Peyer's patch (tissue), 4 donors: ENCODE data around the gene CCNB3. TPM values are rescaled to one million over a fixed set of nuclear protein-coding genes. Genes with fewer than 3 reads are reported as not detected.

Experiments
- DNase-seq, 3 donors: peaks; one replicate each; pipeline ENCODE4 v3.0.0-alpha.2; 2017 to 2019
- H3K27ac ChIP-seq, 4 donors: fragments of 200-600 bp; sonication (generic); one replicate each; pipeline ENCODE4 v1.5.1; 2016 to 2019
- H3K27me3 ChIP-seq, 2 donors: fragments of 200-600 bp; sonication (generic); one replicate each; pipeline ENCODE4 v1.5.1; 2019
- H3K36me3 ChIP-seq, 3 donors: fragments of 200-600 bp; sonication (generic); one replicate each; pipeline ENCODE4 v1.5.1; 2016 to 2019
- H3K4me1 ChIP-seq, 4 donors: fragments of 200-600 bp; sonication (generic); one replicate each; pipeline ENCODE4 v1.5.1; 2016 to 2019
- H3K4me3 ChIP-seq, 4 donors: fragments of 200-600 bp; sonication (generic); 1 replicate in 3 of 4; 2 replicates in 1 of 4; pipeline ENCODE4 v1.5.1; 2016 to 2019; ENCODE audit warnings: mild to moderate bottlenecking in 1 of 4
- H3K9me3 ChIP-seq, 4 donors: fragments of 200-600 bp; sonication (generic); one replicate each; pipeline ENCODE4 v1.5.1; 2016 to 2019; ENCODE audit warnings: mild to moderate bottlenecking in 1 of 4
- CTCF ChIP-seq, 6 experiments: fragments of 450-650 bp in 4 of 6; fragments of 200-600 bp in 2 of 6; sonication (generic) in 1 of 6; IDR thresholded peaks; one replicate each; pipeline ENCODE4 v1.5.1; 2017 to 2019; ENCODE audit warnings: antibody characterized with exemption in 6 of 6, mild to moderate bottlenecking in 3 of 6, moderate library complexity in 1 of 6
- POLR2A ChIP-seq, 2 donors: fragments of 450-650 bp; IDR thresholded peaks; one replicate each; pipeline ENCODE4 v1.5.1; 2017; ENCODE audit warnings: antibody characterized with exemption in 2 of 2, mild to moderate bottlenecking in 2 of 2, moderate library complexity in 2 of 2
- total RNA-seq, 4 donors: library from RNA; depleted of rRNA; stranded (reverse); fragments of >200 nt; gene quantifications; one replicate each; pipeline ENCODE4 v1.1.0, GENCODE V29; 2016

Gene CCNB3
- total RNA-seq, 4 donors from 2014 or later = 0.53 to 2.5 (median 1.3) TPM

GRCh38 chrX:50183891-50184290 lies 20.7 kb upstream of the CCNB3 start:
- Histone ChIP-seq H3K4me1 (no peaks in the 10 kb centered on the region), H3K36me3 (no peaks in the 10 kb centered on the region), H3K4me3 (no peak overlapping the region), H3K27me3 (no peaks in the 10 kb centered on the region), H3K9me3 (no peaks in the 10 kb centered on the region), H3K27ac (no peak overlapping the region)
- no peak for DNase-seq
- TF ChIP-seq POLR2A (IDR thresholded peaks at IDR 0.05) (no peak), CTCF (IDR thresholded peaks at IDR 0.05) (no peak)

GRCh38 chrX:50188859-50189600 lies 15.5 kb upstream of the CCNB3 start:
- Histone ChIP-seq H3K9me3 (no peaks in the 10 kb centered on the region), H3K27ac (no peak overlapping the region), H3K4me1 (no peaks in the 10 kb centered on the region), H3K4me3 (no peak overlapping the region), H3K27me3 (no peaks in the 10 kb centered on the region), H3K36me3 (no peaks in the 10 kb centered on the region)
- TF ChIP-seq CTCF (IDR thresholded peaks at IDR 0.05) = no peak
- TF ChIP-seq POLR2A (IDR thresholded peaks at IDR 0.05) = no peak
- DNase-seq = no peak

GRCh38 chrX:50198348-50198747 lies 6.2 kb upstream of the CCNB3 start:
- H3K36me3 ChIP-seq = no peaks in the 10 kb centered on the region
- DNase-seq = no peak
- H3K4me1 ChIP-seq = no peaks in the 10 kb centered on the region
- no peak for TF ChIP-seq POLR2A (IDR thresholded peaks at IDR 0.05)
- no peak for TF ChIP-seq CTCF (IDR thresholded peaks at IDR 0.05)
- H3K4me3 ChIP-seq = no peak overlapping the region
- H3K27ac ChIP-seq = no peak overlapping the region
- no peaks in the 10 kb centered on the region for H3K27me3 ChIP-seq
- H3K9me3 ChIP-seq = no peaks in the 10 kb centered on the region

- H3K9me3 ChIP-seq = no peaks in the 10 kb centered on the region
- H3K4me1 ChIP-seq = no peaks in the 10 kb centered on the region
- H3K36me3 ChIP-seq = no peaks in the 10 kb centered on the region
- no peak within 1 kb of the TSS for H3K4me3 ChIP-seq
- H3K27ac ChIP-seq = no peak within 1 kb of the TSS
- no peak for TF ChIP-seq POLR2A (IDR thresholded peaks at IDR 0.05)
- no peak for TF ChIP-seq CTCF (IDR thresholded peaks at IDR 0.05)
- H3K27me3 ChIP-seq = no peaks in the 10 kb centered on the region
- DNase-seq = no peak
These were observed 3.7 kb upstream of the CCNB3 start, which contains the start of gene AKAP4 for GRCh38 chrX:50200907-50201306. AKAP4 (minus strand) TSS chrX:50201007; CDS start chrX:50200889, 118 bp downstream.

- Histone ChIP-seq H3K4me1 (no peaks in the 10 kb centered on the region), H3K27me3 (no peaks in the 10 kb centered on the region), H3K27ac (no peak overlapping the region), H3K4me3 (no peak overlapping the region), H3K9me3 (no peaks in the 10 kb centered on the region), H3K36me3 (no peaks in the 10 kb centered on the region)
- TF ChIP-seq POLR2A (IDR thresholded peaks at IDR 0.05) (no peak), CTCF (IDR thresholded peaks at IDR 0.05) (no peak)
- no peak for DNase-seq
These were observed 2.0 kb upstream of the CCNB3 start for GRCh38 chrX:50202539-50202938.
